ENCODE data around the gene ADGRA1. TPM values are rescaled to one million over a fixed set of nuclear protein-coding genes. Genes with fewer than 3 reads are reported as not detected.
"Not testable (repeated sequence)": the region's sequence is repeated elsewhere in the genome, so short reads cannot be mapped to it uniquely, and the experiment has no call there.

ADGRA1 gene
- total and polyA plus RNA-seq, 7 experiments from 2014 or later, result not detected

DNA sequence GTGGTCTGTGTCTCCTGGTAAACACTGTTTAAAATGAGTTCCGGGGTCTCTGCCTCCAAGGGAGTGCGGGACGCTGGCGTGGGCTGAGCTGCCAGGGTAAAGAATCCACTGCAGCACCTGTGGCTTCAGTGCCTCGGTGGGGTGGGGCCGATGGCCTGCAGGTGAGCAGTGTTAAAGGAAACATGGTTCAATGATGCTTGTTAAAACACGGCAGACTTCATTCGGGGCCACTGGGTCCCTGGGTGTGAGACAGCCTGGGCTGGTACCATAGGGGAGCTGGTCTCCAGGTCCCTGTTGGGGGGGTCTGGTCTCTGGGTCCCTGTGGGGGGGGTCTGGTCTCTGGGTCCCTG, 47.4 kb downstream of the ADGRA1 start:
- Mint-ChIP-seq H3K4me1 (no peaks in the 10 kb centered on the region), H3K9me3 (peaks cover 0 to 2% (median 0%) of the 10 kb centered on the region in 11 donors), H3K27ac (no peak overlapping the region), H3K4me3 (no peak overlapping the region), H3K36me3 (no peaks in the 10 kb centered on the region), H3K27me3 (no peaks in the 10 kb centered on the region)
- Histone ChIP-seq H3K4me3 (ENCODE audit: low read length) (no peak overlapping the region), H3K36me3 (ENCODE audit: control insufficient read depth in 2 of 3, insufficient read depth in 3 of 3, low read length in 3 of 3) (no peaks in the 10 kb centered on the region), H3K9me3 (ENCODE audit: control insufficient read depth in 2 of 3, low read length in 3 of 3) (no peaks in the 10 kb centered on the region), H3K27ac (ENCODE audit: low read depth, low read length) (no peak overlapping the region), H3K4me1 (ENCODE audit: control insufficient read depth in 2 of 2, insufficient read depth in 2 of 2, low read length in 2 of 2) (no peaks in the 10 kb centered on the region), H3K27me3 (ENCODE audit: control insufficient read depth in 2 of 2, insufficient read depth in 2 of 2, low read length in 2 of 2) (no peaks in the 10 kb centered on the region)
- DNase-seq (no peak), ATAC-seq (no peak)
- ChIA-PET POLR2A (no interaction called here), CTCF (no interaction called here)
- intact Hi-C loops (cut with micrococcal nuclease), result no loop called here

DNA sequence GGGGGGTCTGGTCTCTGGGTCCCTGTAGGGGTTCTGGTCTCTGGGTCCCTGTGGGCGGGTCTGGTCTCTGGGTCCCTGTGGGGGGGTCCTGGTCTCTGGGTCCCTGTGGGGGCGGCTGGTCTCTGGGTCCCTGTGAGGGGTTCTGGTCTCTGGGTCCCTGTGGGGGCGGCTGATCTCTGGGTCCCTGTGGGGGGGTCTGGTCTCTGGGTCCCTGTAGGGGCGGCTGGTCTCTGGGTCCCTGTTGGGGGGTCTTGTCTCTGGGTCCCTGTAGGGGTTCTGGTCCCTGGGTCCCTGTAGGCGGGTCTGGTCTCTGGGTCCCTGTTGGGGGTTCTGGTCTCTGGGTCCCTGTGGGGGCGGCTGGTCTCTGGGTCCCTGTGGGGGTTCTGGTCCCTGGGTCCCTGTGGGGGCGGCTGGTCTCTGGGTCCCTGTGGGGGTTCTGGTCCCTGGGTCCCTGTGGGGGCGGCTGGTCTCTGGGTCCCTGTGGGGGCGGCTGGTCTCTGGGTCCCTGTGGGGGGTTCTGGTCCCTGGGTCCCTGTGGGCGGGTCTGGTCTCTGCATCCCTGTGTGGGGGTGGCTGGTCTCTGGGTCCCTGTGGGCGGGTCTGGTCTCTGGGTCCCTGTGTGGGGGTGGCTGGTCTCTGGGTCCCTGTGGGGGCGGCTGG, 49.9 kb downstream of the ADGRA1 start:
- H3K27me3 Mint-ChIP-seq; H3K27me3 ChIP-seq (ENCODE audit: control insufficient read depth in 2 of 2, insufficient read depth in 2 of 2, low read length in 2 of 2); ATAC-seq; H3K27ac Mint-ChIP-seq; H3K9me3 ChIP-seq (ENCODE audit: control insufficient read depth in 2 of 3, low read length in 3 of 3); H3K4me1 Mint-ChIP-seq; H3K9me3 Mint-ChIP-seq; H3K36me3 ChIP-seq (ENCODE audit: control insufficient read depth in 2 of 3, insufficient read depth in 3 of 3, low read length in 3 of 3); CTCF ChIA-PET; H3K4me3 Mint-ChIP-seq; H3K27ac ChIP-seq (ENCODE audit: low read depth, low read length); POLR2A ChIA-PET; intact Hi-C loops (cut with micrococcal nuclease); DNase-seq; H3K4me1 ChIP-seq (ENCODE audit: control insufficient read depth in 2 of 2, insufficient read depth in 2 of 2, low read length in 2 of 2); H3K36me3 Mint-ChIP-seq; H3K4me3 ChIP-seq (ENCODE audit: low read length): not testable (repeated sequence)

DNA sequence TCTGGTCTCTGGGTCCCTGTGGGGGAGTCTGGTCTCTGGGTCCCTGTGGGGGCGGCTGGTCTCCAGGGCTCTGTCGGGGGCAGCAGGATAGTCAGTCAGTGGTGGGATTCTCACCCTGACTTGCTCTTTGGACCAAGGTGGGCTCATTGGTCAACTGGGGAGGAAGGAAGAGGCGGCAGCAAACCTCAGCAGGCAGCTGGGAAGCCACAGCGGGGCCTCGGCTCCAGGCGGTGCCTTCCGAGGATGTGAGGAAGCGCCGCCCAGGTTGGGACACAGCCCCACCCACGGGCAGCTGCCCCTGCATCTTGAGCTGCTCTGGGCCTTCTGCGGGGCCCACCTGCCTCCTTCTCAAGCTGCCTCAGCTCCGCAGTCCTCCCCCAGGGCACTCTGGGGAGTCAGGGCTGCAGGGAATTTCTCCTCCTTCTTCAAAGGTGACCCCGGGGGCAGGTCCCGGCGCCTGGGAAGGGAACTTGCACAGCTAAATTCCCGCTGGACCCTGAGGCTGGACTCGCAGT, 51.9 kb downstream of the ADGRA1 start:
- intact Hi-C loops (cut with micrococcal nuclease), result loop anchor here (5.0 to 10.0 kb wide), 3 partner anchors 95 to 197 kb away; partner anchors contain the start of genes CFAP46 (in 1 of the 2), UTF1 (in 1 of the 2) and VENTX (in 1 of the 2)
- POLR2A ChIA-PET, result interaction anchor here (0.7 kb wide), 1 partner anchor 8 kb away, joined by 3 read pairs; no protein-coding TSS in a partner anchor
- no peak overlapping the region for H3K27ac ChIP-seq (ENCODE audit: low read depth, low read length)
- DNase-seq, result no peak
- no peaks in the 10 kb centered on the region for H3K27me3 ChIP-seq (ENCODE audit: control insufficient read depth in 2 of 2, insufficient read depth in 2 of 2, low read length in 2 of 2)
- no peaks in the 10 kb centered on the region for H3K36me3 ChIP-seq (ENCODE audit: control insufficient read depth in 2 of 3, insufficient read depth in 3 of 3, low read length in 3 of 3)
- H3K9me3 ChIP-seq (ENCODE audit: control insufficient read depth in 2 of 3, low read length in 3 of 3), result no peaks in the 10 kb centered on the region
- Mint-ChIP-seq H3K4me1 (peaks cover 4 to 10% (median 6%) of the 10 kb centered on the region in 7 donors), H3K36me3 (no peaks in the 10 kb centered on the region), H3K4me3 (no peak overlapping the region), H3K9me3 (peaks cover 0 to 2% (median 0%) of the 10 kb centered on the region in 11 donors), H3K27ac (no peak overlapping the region), H3K27me3 (peaks cover 0 to 13% (median 12%) of the 10 kb centered on the region in 5 donors)
- no peak overlapping the region for H3K4me3 ChIP-seq (ENCODE audit: low read length)
- no peak for ATAC-seq
- H3K4me1 ChIP-seq (ENCODE audit: control insufficient read depth in 2 of 2, insufficient read depth in 2 of 2, low read length in 2 of 2), result no peaks in the 10 kb centered on the region
- CTCF ChIA-PET, result no interaction called here

DNA sequence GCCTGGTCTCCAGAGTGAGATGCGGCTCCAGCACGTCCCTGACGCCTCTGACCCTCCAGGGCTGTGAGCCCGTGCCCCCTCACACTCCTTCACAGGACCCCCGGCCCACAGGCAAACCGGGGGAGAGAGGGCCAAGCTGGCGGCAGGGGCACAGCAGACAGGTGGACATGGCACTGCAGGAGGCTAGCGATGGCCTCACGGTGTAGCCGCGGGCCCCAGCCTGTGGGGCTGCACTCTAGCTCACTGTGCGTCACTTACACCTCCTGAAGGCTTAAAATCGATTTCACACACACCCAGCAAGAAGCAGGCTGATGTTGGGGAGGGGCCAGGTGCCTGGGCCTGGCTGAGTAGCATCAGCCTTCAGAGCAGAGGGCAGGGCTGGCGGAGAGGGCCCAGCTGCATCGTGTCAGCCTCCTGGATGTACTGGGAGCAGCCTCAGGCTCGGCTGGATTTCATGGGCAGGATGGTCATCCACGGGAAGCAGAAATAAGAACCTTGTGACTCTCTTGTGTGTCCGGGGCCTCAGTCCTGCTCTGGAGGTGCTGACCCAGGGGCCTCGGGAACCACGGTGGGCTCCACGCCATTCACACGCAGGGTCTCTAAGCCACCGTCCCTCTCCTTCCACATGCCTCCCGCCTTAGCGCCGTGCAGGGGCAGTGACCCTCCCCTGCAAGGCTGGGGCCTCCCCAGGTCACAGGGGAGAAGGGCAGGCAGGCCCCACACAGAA, 52.9 kb downstream of the ADGRA1 start:
- Histone ChIP-seq H3K4me1 (ENCODE audit: control insufficient read depth in 2 of 2, insufficient read depth in 2 of 2, low read length in 2 of 2) (no peaks in the 10 kb centered on the region), H3K36me3 (ENCODE audit: control insufficient read depth in 2 of 3, insufficient read depth in 3 of 3, low read length in 3 of 3) (no peaks in the 10 kb centered on the region), H3K9me3 (ENCODE audit: control insufficient read depth in 2 of 3, low read length in 3 of 3) (no peaks in the 10 kb centered on the region), H3K27ac (ENCODE audit: low read depth, low read length) (no peak overlapping the region), H3K27me3 (ENCODE audit: control insufficient read depth in 2 of 2, insufficient read depth in 2 of 2, low read length in 2 of 2) (no peaks in the 10 kb centered on the region), H3K4me3 (ENCODE audit: low read length) (no peak overlapping the region)
- H3K27me3 Mint-ChIP-seq, result peaks cover 7 to 22% (median 21%) of the 10 kb centered on the region in 5 donors
- H3K9me3 Mint-ChIP-seq, result no peaks in the 10 kb centered on the region
- H3K36me3 Mint-ChIP-seq, result no peaks in the 10 kb centered on the region
- no peak for DNase-seq
- ATAC-seq, result no peak
- CTCF ChIA-PET, result no interaction called here
- H3K4me3 Mint-ChIP-seq, result no peak overlapping the region
- H3K4me1 Mint-ChIP-seq, result peaks cover 4 to 10% (median 6%) of the 10 kb centered on the region in 7 donors
- no peak overlapping the region for H3K27ac Mint-ChIP-seq
- intact Hi-C loops (cut with micrococcal nuclease), result loop anchor here (5.0 to 10.0 kb wide), 3 partner anchors 94 to 198 kb away; partner anchors contain the start of genes CFAP46 (in 1 of the 2), UTF1 (in 1 of the 2) and VENTX (in 1 of the 2)
- POLR2A ChIA-PET, result no interaction called here

DNA sequence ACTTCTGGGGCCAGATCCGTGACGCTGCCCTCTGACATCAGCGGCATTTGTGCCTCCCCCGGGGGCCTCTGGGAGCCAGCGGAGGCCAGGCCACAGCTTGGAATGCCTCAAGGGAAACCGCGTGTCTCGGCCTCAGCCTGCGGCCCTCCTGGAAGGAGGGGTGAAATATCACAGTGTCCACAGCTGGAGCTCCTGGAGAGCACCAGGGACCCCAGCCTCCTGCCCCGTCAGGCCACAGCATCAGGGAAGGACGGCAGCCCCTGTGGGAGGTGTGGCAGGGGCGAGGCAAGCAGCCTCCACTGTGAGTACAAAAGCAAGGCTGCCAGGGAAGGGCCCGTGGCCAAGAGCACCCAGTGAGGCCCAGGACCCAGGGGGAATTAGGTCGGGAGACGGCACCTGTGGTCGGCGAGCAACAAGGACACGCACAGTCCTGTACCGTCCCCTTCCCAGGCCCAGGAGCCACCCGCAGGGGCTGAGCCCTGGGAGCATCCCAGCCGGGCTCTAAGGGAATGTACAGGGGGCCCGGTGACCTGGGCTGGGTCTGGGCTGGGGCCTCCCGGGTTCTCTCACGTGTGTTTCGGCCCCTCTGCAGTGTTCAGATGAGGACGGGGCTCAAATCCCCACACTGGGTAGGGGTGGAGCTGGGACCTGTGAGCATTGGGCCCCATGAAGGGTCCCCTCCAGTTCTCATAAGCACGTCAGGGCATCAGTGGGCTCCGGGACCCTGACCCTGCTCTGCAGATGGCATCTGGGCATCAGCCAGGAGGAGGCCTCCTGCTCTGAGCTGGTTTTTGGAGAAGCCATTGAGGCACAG, 53.6 kb downstream of the ADGRA1 start:
- intact Hi-C loops (cut with micrococcal nuclease), result loop anchor here (5.0 to 10.0 kb wide), 3 partner anchors 93 to 199 kb away; partner anchors contain the start of genes CFAP46 (in 1 of the 2), UTF1 (in 1 of the 2) and VENTX (in 1 of the 2)
- peaks cover 4 to 10% (median 6%) of the 10 kb centered on the region in 7 donors for H3K4me1 Mint-ChIP-seq
- no peaks in the 10 kb centered on the region for H3K36me3 Mint-ChIP-seq
- ChIA-PET POLR2A (no interaction called here), CTCF (no interaction called here)
- H3K4me3 Mint-ChIP-seq, result no peak overlapping the region
- Histone ChIP-seq H3K27me3 (ENCODE audit: control insufficient read depth in 2 of 2, insufficient read depth in 2 of 2, low read length in 2 of 2) (no peaks in the 10 kb centered on the region), H3K9me3 (ENCODE audit: control insufficient read depth in 2 of 3, low read length in 3 of 3) (no peaks in the 10 kb centered on the region), H3K36me3 (ENCODE audit: control insufficient read depth in 2 of 3, insufficient read depth in 3 of 3, low read length in 3 of 3) (no peaks in the 10 kb centered on the region), H3K27ac (ENCODE audit: low read depth, low read length) (no peak overlapping the region), H3K4me3 (ENCODE audit: low read length) (no peak overlapping the region), H3K4me1 (ENCODE audit: control insufficient read depth in 2 of 2, insufficient read depth in 2 of 2, low read length in 2 of 2) (no peaks in the 10 kb centered on the region)
- ATAC-seq (no peak), DNase-seq (no peak)
- H3K9me3 Mint-ChIP-seq, result no peaks in the 10 kb centered on the region
- H3K27ac Mint-ChIP-seq, result no peak overlapping the region
- H3K27me3 Mint-ChIP-seq, result peaks cover 13 to 26% (median 25%) of the 10 kb centered on the region in 5 donors

DNA sequence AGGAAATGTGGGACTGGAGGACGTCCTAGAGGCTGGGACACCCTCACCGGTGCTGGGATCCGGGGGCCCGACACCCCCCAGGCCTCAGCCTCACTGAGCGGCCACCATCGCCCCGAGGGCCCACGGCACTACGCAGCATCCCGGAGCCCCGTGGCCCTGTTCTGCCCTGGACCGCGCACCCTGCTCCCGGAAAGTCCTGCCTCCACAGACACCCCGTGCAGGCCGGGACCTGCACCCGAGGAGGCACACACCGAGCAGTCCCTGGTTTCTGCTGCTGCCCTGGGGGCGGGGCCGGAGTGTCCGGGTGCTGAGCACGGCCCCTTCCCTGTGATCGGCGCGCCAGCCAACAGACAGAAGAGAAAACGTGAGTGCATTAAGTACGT, 54.2 kb downstream of the ADGRA1 start:
- H3K9me3 Mint-ChIP-seq, result peaks cover 0 to 5% (median 0%) of the 10 kb centered on the region in 11 donors
- H3K4me3 ChIP-seq (ENCODE audit: low read length), result no peak overlapping the region
- no peaks in the 10 kb centered on the region for H3K9me3 ChIP-seq (ENCODE audit: control insufficient read depth in 2 of 3, low read length in 3 of 3)
- DNase-seq, result no peak
- no peaks in the 10 kb centered on the region for H3K36me3 Mint-ChIP-seq
- H3K4me3 Mint-ChIP-seq, result no peak overlapping the region
- no peak overlapping the region for H3K27ac Mint-ChIP-seq
- intact Hi-C loops (cut with micrococcal nuclease), result loop anchor here (5.0 to 10.0 kb wide), 3 partner anchors 93 to 200 kb away; partner anchors contain the start of genes CFAP46 (in 1 of the 2), UTF1 (in 1 of the 2) and VENTX (in 1 of the 2)
- no peak for ATAC-seq
- H3K4me1 ChIP-seq (ENCODE audit: control insufficient read depth in 2 of 2, insufficient read depth in 2 of 2, low read length in 2 of 2), result no peaks in the 10 kb centered on the region
- ChIA-PET POLR2A (no interaction called here), CTCF (no interaction called here)
- H3K27me3 Mint-ChIP-seq, result peaks cover 19 to 32% (median 31%) of the 10 kb centered on the region in 5 donors
- peaks cover 4 to 10% (median 6%) of the 10 kb centered on the region in 7 donors for H3K4me1 Mint-ChIP-seq
- H3K27ac ChIP-seq (ENCODE audit: low read depth, low read length), result no peak overlapping the region
- H3K27me3 ChIP-seq (ENCODE audit: control insufficient read depth in 2 of 2, insufficient read depth in 2 of 2, low read length in 2 of 2), result no peaks in the 10 kb centered on the region
- no peaks in the 10 kb centered on the region for H3K36me3 ChIP-seq (ENCODE audit: control insufficient read depth in 2 of 3, insufficient read depth in 3 of 3, low read length in 3 of 3)

All from naive thymus-derived CD4-positive, alpha-beta T cell (primary cell).